Measurements from ENCODE around the gene TEX29. TPM values are rescaled to one million over a fixed set of nuclear protein-coding genes. Genes with fewer than 3 reads are reported as not detected.

TEX29 gene
- polyA plus RNA-seq, 1 of the 3 experiments (the other 2 are of a cell fraction) = 0.18 TPM

GRCh38 chr13:111387945-111388600 is 67.6 kb downstream of the TEX29 start (continued):
- TF ChIP-seq TEAD4 (IDR thresholded peaks at IDR 0.05; ENCODE audit: borderline replicate concordance, insufficient read depth) = no peak
- no peak for TF ChIP-seq FOXJ3 (CRISPR knock-in tag; IDR thresholded peaks at IDR 0.05)
- no peak for TF ChIP-seq JUND (IDR thresholded peaks at IDR 0.05)

GRCh38 chr13:111388851-111389500 is 68.5 kb downstream of the TEX29 start:
- H3K9ac ChIP-seq = no peak overlapping the region
- CTCF ChIA-PET = no interaction called here
- no peak for TF ChIP-seq JUND (IDR thresholded peaks at IDR 0.05)
- no peak for TF ChIP-seq NFIC (IDR thresholded peaks at IDR 0.05; ENCODE audit: borderline replicate concordance)
- TF ChIP-seq YY1 (IDR thresholded peaks at IDR 0.05; ENCODE audit: low read depth) = no peak
- TF ChIP-seq ZBTB33 (IDR thresholded peaks at IDR 0.05; ENCODE audit: borderline replicate concordance, low read depth) = no peak
- TF ChIP-seq MXI1 (IDR thresholded peaks at IDR 0.05; ENCODE audit: low read depth, low read length) = no peak
- TF ChIP-seq FOXJ3 (CRISPR knock-in tag; IDR thresholded peaks at IDR 0.05) = no peak
- TF ChIP-seq RXRA (IDR thresholded peaks at IDR 0.05; ENCODE audit: borderline replicate concordance, low read depth) = no peak
- TF ChIP-seq ELF1 (IDR thresholded peaks at IDR 0.05) = no peak
- no peak for TF ChIP-seq CTCF (IDR thresholded peaks at IDR 0.05)

More at GRCh38 chr13:111388851-111389500, 68.5 kb downstream of the TEX29 start:
- Histone ChIP-seq H3K36me3 (replicated peaks in 1 of 2; ENCODE audit: control insufficient read depth in 1 of 2, insufficient read depth in 2 of 2, low read length in 1 of 2) (no peaks in the 10 kb centered on the region), H3K4me1 (ENCODE audit: control insufficient read depth in 1 of 2, insufficient read depth in 2 of 2, low read depth in 1 of 2, low read length in 1 of 2) (peaks cover 0 to 8% of the 10 kb centered on the region in 2 experiments; a peak in 1 of 4 replicates), H3K79me2 (ENCODE audit: insufficient read depth) (no peaks in the 10 kb centered on the region), H3K4me3 (ENCODE audit: low read depth in 2 of 2, low read length in 1 of 2) (no peak overlapping the region), H3K27me3 (ENCODE audit: insufficient read depth) (no peaks in the 10 kb centered on the region; the same call in 1 of the 2 replicates), H3K27ac (ENCODE audit: low read depth in 2 of 2, low read length in 1 of 2) (no peak overlapping the region), H3K9me2 (no peaks in the 10 kb centered on the region), H3F3A (replicated peaks; ENCODE audit: insufficient read depth) (no peaks in the 10 kb centered on the region), H3K9me3 (no peaks in the 10 kb centered on the region), H3K4me2 (no peak overlapping the region), H2AFZ (ENCODE audit: low read depth) (no peak overlapping the region), H4K20me1 (ENCODE audit: insufficient read depth) (no peaks in the 10 kb centered on the region)
- POLR2A ChIA-PET = no interaction called here
- WGBS (ENCODE audit: low lambda C conversion rate) = 45% methylated on average over 17 of the region's 19 CpGs
- no peak for DNase-seq

Measured in SK-N-SH (cell line).